B cell (primary cell): ENCODE results near the gene MAP2K6.

Experiments used
- CTCF ChIP-seq: fragments of 200-600 bp; IDR thresholded peaks from one replicate; pipeline ENCODE4 v1.8.0; 2022; ENCODE audit warnings: antibody characterized with exemption, mild to moderate bottlenecking
- EZH2 ChIP-seq: IDR thresholded peaks from 2 replicates; pipeline ENCODE4 v1.6.1; 2012; ENCODE audit warnings: borderline replicate concordance, low read depth, mild to moderate bottlenecking, moderate library complexity, low read length; ENCODE audit not compliant: insufficient read depth, poor library complexity, severe bottlenecking

- TF ChIP-seq CTCF: no peak
- no peak for TF ChIP-seq EZH2
Measured at GRCh38 chr17:69454051-69454450, 39.6 kb downstream of the MAP2K6 start.
